ENCODE results near the gene TPRA1. TPM values are rescaled to one million over a fixed set of nuclear protein-coding genes. Genes with fewer than 3 reads are reported as not detected.
A peak's percentile ranks its signal among the peaks of the same experiment; 100 is the strongest.

TPRA1 gene
- total and polyA plus RNA-seq, 2 of the 4 experiments (the other 2 are of a cell fraction) = 17.9 to 40.1 TPM

GRCh38 chr3:127628788-127629466 is 38.4 kb upstream of the TPRA1 start, which contains the start of gene PODXL2:
PODXL2 (plus strand) TSS chr3:127629185; CDS start chr3:127629220, 35 bp downstream.
- no peak within 1 kb of the TSS for H2BK20ac ChIP-seq (ENCODE audit: low read depth, low read length)
- in situ Hi-C loops (cut with MboI; ENCODE audit: low sequenced_read_pairs) = no loop called here
- no peaks in the 10 kb centered on the region for H3K36me3 ChIP-seq (ENCODE audit: control insufficient read depth, insufficient read depth, low read length)
- H2AK9ac ChIP-seq (replicated peaks; ENCODE audit: low read depth, low read length, poor library complexity) = no peak within 1 kb of the TSS
- H3K9ac ChIP-seq (ENCODE audit: low read depth, low read length) = no peak within 1 kb of the TSS
- H4K5ac ChIP-seq (ENCODE audit: low read depth, low read length) = no peak within 1 kb of the TSS
- intact Hi-C loops (cut with micrococcal nuclease) = no loop called here
- peak; percentile 52 for DNase-seq
- ATAC-seq (ENCODE audit: low read depth) = peak; percentile 92
- 0 out of 2 replicates have a peak, but pooled peaks cover 2% of the 10 kb centered on the region for H3K9me3 ChIP-seq (ENCODE audit: control insufficient read depth, insufficient read depth, low read length)
- H2BK5ac ChIP-seq (ENCODE audit: low read depth, low read length, poor library complexity, severe bottlenecking) = no peak within 1 kb of the TSS
- peaks cover 10% of the 10 kb centered on the region; the same call in 1 of the 2 replicates for H4K20me1 ChIP-seq (ENCODE audit: insufficient read depth, low read length)
- H4K8ac ChIP-seq (ENCODE audit: low read depth in 2 of 2, low read length in 2 of 2) = no peak within 1 kb of the TSS
- H3K9me1 ChIP-seq (ENCODE audit: insufficient read depth, low read length) = peaks cover 9% of the 10 kb centered on the region
- H3K4me2 ChIP-seq (ENCODE audit: low read depth, low read length) = peak within 1 kb of the TSS; percentile 89
- peaks cover 41% of the 10 kb centered on the region for H3K27me3 ChIP-seq (ENCODE audit: control insufficient read depth, insufficient read depth, low read length)
- ChIA-PET CTCF (no interaction called here), POLR2A (ENCODE audit: unreplicated experiment) (no interaction called here)
- H3K4me1 ChIP-seq (ENCODE audit: control insufficient read depth, insufficient read depth, low read length) = peaks cover 3% of the 10 kb centered on the region; the same call in 1 of the 2 replicates
- H3K18ac ChIP-seq (ENCODE audit: low read depth, low read length) = no peak within 1 kb of the TSS
- H3K79me1 ChIP-seq (ENCODE audit: low read depth in 1 of 2, low read length in 2 of 2) = no peaks in the 10 kb centered on the region
- H3K27ac ChIP-seq (ENCODE audit: insufficient read depth, low read length) = no peak within 1 kb of the TSS
- dilution Hi-C loops (cut with HindIII; ENCODE audit: low sequenced_read_pairs, unreplicated experiment) = no loop called here
- no peak within 1 kb of the TSS for H3K23ac ChIP-seq (ENCODE audit: low read depth, low read length)
- no peak for TF ChIP-seq FOS (IDR thresholded peaks at IDR 0.05; ENCODE audit: low read depth, low read length)
- no peak for TF ChIP-seq MAZ (IDR thresholded peaks at IDR 0.05; ENCODE audit: borderline replicate concordance, low read depth, low read length)
- TF ChIP-seq SMC3 (IDR thresholded peaks at IDR 0.05; ENCODE audit: low read depth, low read length) = no peak
- no peak for TF ChIP-seq MAFK (IDR thresholded peaks at IDR 0.05; ENCODE audit: low read depth, low read length)
- no peak for TF ChIP-seq CEBPB (IDR thresholded peaks at IDR 0.05; ENCODE audit: low read depth, low read length)
- TF ChIP-seq RAD21 (IDR thresholded peaks at IDR 0.05; ENCODE audit: low read length) = no peak
- peak; percentile 89 for TF ChIP-seq MXI1 (IDR thresholded peaks at IDR 0.05; ENCODE audit: borderline replicate concordance, low read depth, low read length)
- TF ChIP-seq NFE2L2 (IDR thresholded peaks at IDR 0.05; ENCODE audit: low read depth, low read length) = no peak
- TF ChIP-seq ELK1 (IDR thresholded peaks at IDR 0.05; ENCODE audit: borderline replicate concordance, low read depth, low read length) = no peak
- TF ChIP-seq BHLHE40 (IDR thresholded peaks at IDR 0.05; ENCODE audit: low read depth, low read length) = peak; percentile 42; the same call in 1 of the 2 replicates
- no peak for TF ChIP-seq RCOR1 (IDR thresholded peaks at IDR 0.05; ENCODE audit: insufficient replicate concordance, low read length)
- TF ChIP-seq CHD1 (IDR thresholded peaks at IDR 0.05; ENCODE audit: low read depth, low read length) = no peak
- TF ChIP-seq CTCF (conservative IDR thresholded peaks at IDR 0.05; ENCODE audit: low read depth, low read length) = 0 out of 2 replicates have a peak, but pooled peaks have one; percentile 3
- no peak for TF ChIP-seq USF2 (IDR thresholded peaks at IDR 0.05; ENCODE audit: low read depth, low read length)
- no peak for TF ChIP-seq RFX5 (IDR thresholded peaks at IDR 0.05; ENCODE audit: low read depth, low read length)
- no peak for TF ChIP-seq POLR2A (IDR thresholded peaks at IDR 0.05; ENCODE audit: low read depth, low read length)
- H3K4ac ChIP-seq (ENCODE audit: low read depth, low read length) = no peak within 1 kb of the TSS
- H2AK5ac ChIP-seq (ENCODE audit: low read depth, low read length) = no peak within 1 kb of the TSS
- H2BK120ac ChIP-seq (ENCODE audit: low read depth, low read length) = no peak within 1 kb of the TSS
- WGBS, 2 experiments (ENCODE audit: extremely low coverage in 2 of 2, insufficient read length in 1 of 2) = 0% methylated on average over 27 of the region's 105 CpGs; no CpG with 5 or more reads in 1 of the 2 experiments
- peak within 1 kb of the TSS; percentile 35 for H3K4me3 ChIP-seq (ENCODE audit: insufficient read depth, low read depth, low read length)
- H2AFZ ChIP-seq (replicated peaks; ENCODE audit: low read length, poor library complexity) = peak within 1 kb of the TSS; percentile 85
- H4K91ac ChIP-seq (ENCODE audit: insufficient read depth, low read depth, low read length) = no peak within 1 kb of the TSS
- H3K56ac ChIP-seq (ENCODE audit: extremely low read depth, insufficient read depth, low read length) = no peak within 1 kb of the TSS
- H2BK15ac ChIP-seq (ENCODE audit: low read depth, low read length) = no peak within 1 kb of the TSS
- no peak within 1 kb of the TSS for H3K14ac ChIP-seq (replicated peaks; ENCODE audit: low read depth, low read length)
- BruUV-seq (replicated peaks) = no TSS peak
